Neural progenitor cell (in vitro differentiated cells): ENCODE results near the gene MOGAT3.

Experiments used
- EZH2 ChIP-seq: fragments of 200-600 bp; sonication (generic); IDR thresholded peaks from 2 replicates; pipeline ENCODE4 v1.6.1; 2017; ENCODE audit warnings: antibody characterized with exemption, mild to moderate bottlenecking, moderate library complexity
- EZH2phosphoT487 ChIP-seq: fragments of 200-600 bp; sonication (generic); IDR thresholded peaks from 2 replicates; pipeline ENCODE4 v1.6.1; 2017; ENCODE audit warnings: antibody characterized with exemption
- TF ChIP-seq, protein P1 (sequence below): fragments of 200-600 bp; sonication (generic); IDR thresholded peaks from 2 replicates; pipeline ENCODE4 v1.5.1; 2017; ENCODE audit warnings: antibody characterized with exemption, mild to moderate bottlenecking

DNA sequence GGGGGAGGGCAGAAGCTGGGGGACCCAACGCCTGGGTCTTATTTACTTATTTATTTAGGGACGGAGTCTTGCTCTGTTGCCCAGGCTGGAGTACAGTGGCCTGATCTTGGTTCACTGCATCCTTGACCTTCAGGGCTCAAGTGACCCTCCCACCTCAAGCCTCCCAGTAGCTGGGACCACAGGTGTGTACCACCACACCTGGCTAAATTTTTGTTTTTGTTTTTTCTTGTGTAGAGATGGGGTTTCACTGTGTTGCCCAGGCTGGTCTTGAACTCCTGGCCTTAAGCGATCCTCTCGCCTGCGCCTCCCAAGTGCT, 1.7 kb upstream of the MOGAT3 start:
- TF ChIP-seq, protein P1, sequence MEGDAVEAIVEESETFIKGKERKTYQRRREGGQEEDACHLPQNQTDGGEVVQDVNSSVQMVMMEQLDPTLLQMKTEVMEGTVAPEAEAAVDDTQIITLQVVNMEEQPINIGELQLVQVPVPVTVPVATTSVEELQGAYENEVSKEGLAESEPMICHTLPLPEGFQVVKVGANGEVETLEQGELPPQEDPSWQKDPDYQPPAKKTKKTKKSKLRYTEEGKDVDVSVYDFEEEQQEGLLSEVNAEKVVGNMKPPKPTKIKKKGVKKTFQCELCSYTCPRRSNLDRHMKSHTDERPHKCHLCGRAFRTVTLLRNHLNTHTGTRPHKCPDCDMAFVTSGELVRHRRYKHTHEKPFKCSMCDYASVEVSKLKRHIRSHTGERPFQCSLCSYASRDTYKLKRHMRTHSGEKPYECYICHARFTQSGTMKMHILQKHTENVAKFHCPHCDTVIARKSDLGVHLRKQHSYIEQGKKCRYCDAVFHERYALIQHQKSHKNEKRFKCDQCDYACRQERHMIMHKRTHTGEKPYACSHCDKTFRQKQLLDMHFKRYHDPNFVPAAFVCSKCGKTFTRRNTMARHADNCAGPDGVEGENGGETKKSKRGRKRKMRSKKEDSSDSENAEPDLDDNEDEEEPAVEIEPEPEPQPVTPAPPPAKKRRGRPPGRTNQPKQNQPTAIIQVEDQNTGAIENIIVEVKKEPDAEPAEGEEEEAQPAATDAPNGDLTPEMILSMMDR: no peak
- no peak for TF ChIP-seq EZH2
- TF ChIP-seq EZH2phosphoT487: no peak
